Large intestine (tissue), 3 donors: ENCODE measurements around the gene S1PR2. TPM values are rescaled to one million over a fixed set of nuclear protein-coding genes. Genes with fewer than 3 reads are reported as not detected.

Source experiments
- DNase-seq, 2 donors: peaks; one replicate each; pipeline versions ENCODE4 v3.0.0 to v3.0.0-alpha.2; 2013
- H3K27ac ChIP-seq: one replicate; pipeline ENCODE4 v1.5.1; 2013; ENCODE audit warnings: low read length
- H3K27me3 ChIP-seq: 2 replicates; pipeline ENCODE4 v1.6.1; 2013; ENCODE audit warnings: low read length; ENCODE audit not compliant: control insufficient read depth, insufficient read depth
- H3K36me3 ChIP-seq: 2 replicates; pipeline ENCODE4 v1.6.1; 2013; ENCODE audit warnings: low read length; ENCODE audit not compliant: control insufficient read depth, insufficient read depth
- H3K4me1 ChIP-seq: one replicate; pipeline ENCODE4 v1.6.1; 2013; ENCODE audit warnings: low read length; ENCODE audit not compliant: control insufficient read depth, insufficient read depth
- H3K4me3 ChIP-seq: one replicate; pipeline ENCODE4 v1.5.1; 2013; ENCODE audit warnings: low read length
- H3K9me3 ChIP-seq: one replicate; pipeline ENCODE4 v1.6.1; 2013; ENCODE audit warnings: mild to moderate bottlenecking, low read depth, low read length, moderate library complexity; ENCODE audit not compliant: control insufficient read depth
- WGBS: methylation state at CpG from one replicate; pipeline ENCODE4 v1.1.5; 2013; ENCODE audit warnings: low lambda C conversion rate; ENCODE audit not compliant: insufficient coverage; 5-methylcytosine and 5-hydroxymethylcytosine counted together
- polyA plus RNA-seq: library from polyadenylated mRNA; unstranded; fragments of 120-200 nt; gene quantifications from one replicate; pipeline ENCODE4 v1.2.1, GENCODE V29; 2013

S1PR2 gene
- polyA plus RNA-seq, 1 donor: 4.4 TPM

DNA sequence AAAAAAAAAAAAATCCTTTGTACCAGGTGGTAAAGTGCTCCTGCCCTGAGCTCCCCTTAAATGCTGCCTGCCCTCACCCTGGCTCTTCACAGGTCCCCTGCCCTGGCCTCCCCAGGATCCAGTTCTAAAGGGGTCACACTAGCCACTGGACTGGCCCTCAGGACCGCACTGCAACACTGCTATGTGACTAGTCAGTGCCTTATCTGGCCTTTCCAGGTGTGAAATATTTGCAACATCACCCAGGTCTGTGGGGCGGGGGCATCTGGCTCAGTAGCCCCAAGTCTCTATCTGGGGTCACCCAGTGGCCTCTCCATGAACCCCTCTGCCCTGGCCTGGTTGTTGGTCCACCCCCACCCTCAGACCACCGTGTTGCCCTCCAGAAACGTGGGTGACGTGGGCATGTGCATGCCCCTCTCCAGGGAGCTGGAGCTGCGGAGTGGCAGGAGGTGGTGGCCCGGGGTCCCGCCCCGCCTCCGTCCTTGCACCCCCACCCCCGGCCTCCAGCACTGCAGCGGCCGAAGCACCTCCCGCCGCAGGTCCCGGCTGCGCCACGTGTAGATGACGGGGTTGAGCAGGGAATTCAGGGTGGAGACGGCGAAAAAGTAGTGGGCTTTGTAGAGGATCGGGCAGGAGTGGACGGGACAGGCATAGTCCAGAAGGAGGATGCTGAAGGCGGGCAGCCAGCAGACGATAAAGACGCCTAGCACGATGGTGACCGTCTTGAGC, 7.5 kb downstream of the S1PR2 start:
- H3K4me1 ChIP-seq: no peaks in the 10 kb centered on the region
- H3K4me3 ChIP-seq: no peak overlapping the region
- WGBS: no CpG with 5 or more reads among the region's 28 CpGs
- peaks cover 4% of the 10 kb centered on the region for H3K36me3 ChIP-seq
- H3K27me3 ChIP-seq: no peaks in the 10 kb centered on the region
- DNase-seq: no peak
- peaks cover 6% of the 10 kb centered on the region for H3K9me3 ChIP-seq
- H3K27ac ChIP-seq: no peak overlapping the region

DNA sequence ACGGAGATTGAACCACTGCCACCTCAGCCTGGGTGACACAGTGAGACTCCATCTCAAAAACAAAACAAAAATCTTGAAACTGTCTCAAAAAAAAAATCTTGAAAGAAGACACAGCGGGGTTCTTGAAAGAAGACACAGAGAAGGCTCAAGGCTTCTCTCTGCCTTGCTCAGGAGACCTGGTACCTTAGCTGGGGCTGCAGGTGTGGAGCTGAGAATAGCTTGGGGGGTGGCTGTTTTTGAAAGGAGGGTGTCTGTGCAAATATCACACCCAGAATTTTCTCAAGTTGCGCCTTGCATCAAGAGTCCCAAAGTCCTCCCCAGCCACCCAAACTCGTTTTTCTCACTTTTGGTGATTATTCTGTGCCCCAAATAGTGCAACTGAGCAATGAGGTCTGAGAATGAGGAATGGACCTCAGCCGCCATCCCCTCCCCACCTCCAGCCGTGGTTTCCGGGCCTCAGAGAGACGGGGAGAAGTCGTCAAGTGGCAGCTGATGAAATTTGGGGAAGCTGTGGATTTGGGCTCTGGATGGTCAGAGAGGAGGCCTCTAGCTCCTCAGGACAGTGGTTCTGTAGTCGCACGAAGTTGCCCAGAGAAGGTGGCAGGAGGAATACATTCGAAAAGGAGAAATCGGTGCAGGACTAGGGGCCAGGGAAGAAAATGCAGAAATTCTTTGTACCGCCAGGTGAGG, 8.8 kb downstream of the S1PR2 start:
- H3K27me3 ChIP-seq: no peaks in the 10 kb centered on the region
- H3K9me3 ChIP-seq: peaks cover 1% of the 10 kb centered on the region
- WGBS: 87% methylated on average over 3 of the region's 14 CpGs
- DNase-seq: no peak
- no peak overlapping the region for H3K27ac ChIP-seq
- peaks cover 4% of the 10 kb centered on the region for H3K36me3 ChIP-seq
- no peaks in the 10 kb centered on the region for H3K4me1 ChIP-seq
- no peak overlapping the region for H3K4me3 ChIP-seq

DNA sequence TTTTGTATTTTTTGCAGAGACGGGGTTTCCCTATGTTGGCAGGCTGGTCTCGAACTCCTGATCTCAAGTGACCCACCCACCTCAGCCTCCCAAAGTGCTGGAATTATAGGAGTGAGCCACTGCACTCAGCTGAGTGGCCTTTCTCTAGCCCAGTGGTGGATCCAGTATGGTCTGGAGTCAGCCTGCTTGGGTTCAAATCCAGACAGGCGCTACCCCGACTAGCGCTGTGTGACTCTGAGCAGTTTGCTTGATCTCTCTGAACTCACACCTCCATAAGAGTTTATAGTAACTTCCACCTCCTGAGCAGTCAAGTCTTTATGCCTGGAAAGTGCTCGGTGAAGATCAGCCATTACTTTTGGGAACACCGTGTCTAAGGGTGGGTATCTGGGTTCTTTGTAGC, 10.4 kb downstream of the S1PR2 start:
- H3K27ac ChIP-seq: no peak overlapping the region
- H3K4me3 ChIP-seq: no peak overlapping the region
- H3K36me3 ChIP-seq: peaks cover 4% of the 10 kb centered on the region
- no peaks in the 10 kb centered on the region for H3K4me1 ChIP-seq
- DNase-seq: no peak
- WGBS: no CpG with 5 or more reads among the region's 7 CpGs
- no peaks in the 10 kb centered on the region for H3K27me3 ChIP-seq
- no peaks in the 10 kb centered on the region for H3K9me3 ChIP-seq

DNA sequence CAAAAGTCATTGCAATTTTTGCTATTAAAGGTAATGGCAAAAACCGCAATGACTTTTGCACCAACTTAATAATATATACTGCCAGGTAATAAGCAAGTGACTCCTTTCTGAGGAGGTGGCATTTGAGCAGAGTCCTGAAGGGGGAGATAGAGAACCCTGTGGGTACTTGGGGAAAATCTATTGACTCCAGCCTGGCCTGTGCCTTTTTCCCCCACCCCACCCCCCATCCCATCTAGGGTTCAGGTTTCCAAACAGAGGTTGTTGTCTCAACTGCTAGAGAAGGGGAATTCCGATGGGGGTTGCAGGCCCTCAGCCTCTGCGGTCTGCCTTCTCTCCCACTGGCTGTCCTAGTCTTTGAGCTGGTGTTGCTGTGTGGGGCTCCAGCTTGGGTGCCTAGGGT, 11.5 kb downstream of the S1PR2 start:
- H3K27ac ChIP-seq: no peak overlapping the region
- 50% methylated on average over 1 of the region's 3 CpGs for WGBS
- H3K9me3 ChIP-seq: no peaks in the 10 kb centered on the region
- H3K36me3 ChIP-seq: peaks cover 4% of the 10 kb centered on the region
- no peaks in the 10 kb centered on the region for H3K27me3 ChIP-seq
- no peaks in the 10 kb centered on the region for H3K4me1 ChIP-seq
- DNase-seq: no peak
- H3K4me3 ChIP-seq: no peak overlapping the region

DNA sequence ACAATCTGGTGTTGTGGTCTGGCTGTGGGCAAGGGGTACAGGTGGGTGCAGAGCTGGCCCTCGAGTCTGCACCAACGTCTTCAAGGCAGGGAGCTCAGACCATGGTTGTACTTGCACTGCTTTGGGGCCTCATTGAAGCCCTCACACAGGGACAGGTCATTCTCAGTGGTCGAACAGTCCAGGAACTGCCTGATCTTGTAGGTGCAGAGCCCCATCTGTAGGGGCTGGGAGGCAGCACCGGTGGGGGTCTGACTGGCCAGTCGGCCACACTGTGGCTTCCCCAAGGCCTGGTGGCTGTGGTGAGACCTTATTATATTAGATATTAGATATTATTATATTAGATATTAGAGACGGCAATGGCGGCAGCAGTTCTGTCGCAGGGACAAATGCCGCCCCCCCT, 14.0 kb downstream of the S1PR2 start:
- WGBS: no CpG with 5 or more reads among the region's 9 CpGs
- no peak for DNase-seq

DNA sequence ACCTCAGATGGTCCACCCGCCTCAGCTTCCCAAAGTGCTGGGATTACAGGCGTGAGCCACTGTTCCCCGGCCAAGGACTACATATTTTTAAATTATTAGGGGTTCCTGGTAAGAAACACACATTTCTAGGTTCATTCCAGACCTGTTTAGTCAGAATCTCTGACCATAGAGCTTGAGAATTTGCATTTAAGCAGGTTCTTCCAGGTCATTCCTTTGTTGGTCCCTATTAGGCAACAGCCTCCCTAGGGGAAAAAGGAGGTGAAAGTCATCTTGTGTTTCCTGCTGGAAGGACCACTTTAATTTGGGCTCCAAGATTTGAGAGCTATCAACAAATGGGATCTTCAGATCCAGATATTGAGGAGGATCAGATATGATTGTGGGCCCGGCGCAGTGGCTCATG, 16.3 kb downstream of the S1PR2 start:
- Histone ChIP-seq H3K9me3 (no peaks in the 10 kb centered on the region), H3K36me3 (no peaks in the 10 kb centered on the region), H3K4me1 (no peaks in the 10 kb centered on the region), H3K27me3 (no peaks in the 10 kb centered on the region), H3K4me3 (no peak overlapping the region), H3K27ac (no peak overlapping the region)
- WGBS: no CpG with 5 or more reads among the region's 5 CpGs
- DNase-seq: no peak

More for the DNA sequence above, 14.0 kb downstream of the S1PR2 start:
- Histone ChIP-seq H3K4me1 (no peaks in the 10 kb centered on the region), H3K27ac (no peak overlapping the region), H3K9me3 (no peaks in the 10 kb centered on the region), H3K4me3 (no peak overlapping the region), H3K36me3 (no peaks in the 10 kb centered on the region), H3K27me3 (no peaks in the 10 kb centered on the region)

DNA sequence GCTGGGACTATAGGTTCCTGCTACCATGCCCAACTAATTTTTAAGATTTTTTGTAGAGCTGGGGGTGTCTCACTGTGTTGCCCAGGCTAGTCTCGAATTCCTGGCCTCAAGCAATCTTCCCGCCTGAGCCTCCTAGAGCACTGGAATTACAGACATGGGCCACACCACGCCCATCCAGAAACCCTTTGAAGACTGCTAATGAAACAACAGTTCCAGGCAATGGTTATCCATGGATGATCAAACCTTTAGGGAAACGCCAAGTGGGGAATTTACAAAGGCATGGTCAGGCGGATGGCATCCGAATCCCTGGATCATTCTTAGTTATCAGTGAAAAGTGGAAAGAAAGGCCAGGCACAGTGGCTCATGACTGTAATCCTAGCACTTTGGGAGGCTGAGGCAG, 19.4 kb downstream of the S1PR2 start:
- no peak overlapping the region for H3K27ac ChIP-seq
- no peaks in the 10 kb centered on the region for H3K27me3 ChIP-seq
- no peak overlapping the region for H3K4me3 ChIP-seq
- H3K9me3 ChIP-seq: no peaks in the 10 kb centered on the region
- DNase-seq: no peak
- H3K4me1 ChIP-seq: no peaks in the 10 kb centered on the region
- H3K36me3 ChIP-seq: no peaks in the 10 kb centered on the region
- WGBS: 50% methylated on average over 1 of the region's 6 CpGs

DNA sequence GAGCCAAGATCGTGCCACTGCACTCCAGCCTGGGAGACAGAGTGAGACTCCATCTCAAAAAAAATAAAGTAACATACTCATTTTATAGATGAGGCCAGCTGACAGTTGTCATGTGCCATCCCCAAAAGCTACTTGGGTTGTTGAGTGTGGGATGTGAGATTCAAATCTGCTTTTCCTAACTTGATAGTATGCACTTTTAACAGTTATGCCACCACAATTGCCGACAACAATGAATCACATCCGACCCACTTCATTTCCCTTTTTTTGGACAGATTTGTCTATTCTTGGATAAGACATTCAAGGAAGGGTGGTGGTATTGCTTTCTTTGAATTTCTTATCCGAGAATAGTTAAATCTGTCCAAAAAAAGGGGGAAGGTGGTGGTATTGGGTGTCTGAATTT, 20.1 kb downstream of the S1PR2 start:
- Histone ChIP-seq H3K36me3 (no peaks in the 10 kb centered on the region), H3K9me3 (no peaks in the 10 kb centered on the region), H3K27me3 (no peaks in the 10 kb centered on the region), H3K4me3 (no peak overlapping the region), H3K4me1 (no peaks in the 10 kb centered on the region), H3K27ac (no peak overlapping the region)
- DNase-seq: no peak
- 80% methylated on average over 3 of the region's 4 CpGs for WGBS

DNA sequence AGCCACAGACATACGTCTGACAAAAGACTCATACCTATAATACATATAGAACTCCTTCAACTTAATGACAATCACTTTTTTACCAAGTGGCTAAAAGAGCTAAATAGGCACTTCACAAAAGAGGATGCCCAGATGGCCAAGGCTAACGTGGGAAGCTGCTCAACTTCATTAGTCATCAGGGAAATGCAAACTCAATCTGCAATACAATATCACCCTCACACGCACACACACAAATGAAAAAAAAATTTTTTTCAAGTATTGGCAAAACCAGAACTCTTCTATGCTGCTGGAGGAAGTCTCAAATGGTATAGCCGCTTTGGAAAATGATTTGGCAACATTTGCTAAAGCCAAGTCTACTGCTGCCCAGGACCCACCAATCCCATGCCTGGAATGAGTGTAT, 21.8 kb downstream of the S1PR2 start:
- no peak overlapping the region for H3K27ac ChIP-seq
- no peak for DNase-seq
- no peaks in the 10 kb centered on the region for H3K36me3 ChIP-seq
- no peaks in the 10 kb centered on the region for H3K27me3 ChIP-seq
- WGBS: 89% methylated on average over 1 of the region's 4 CpGs
- no peaks in the 10 kb centered on the region for H3K9me3 ChIP-seq
- H3K4me1 ChIP-seq: no peaks in the 10 kb centered on the region
- H3K4me3 ChIP-seq: no peak overlapping the region

DNA sequence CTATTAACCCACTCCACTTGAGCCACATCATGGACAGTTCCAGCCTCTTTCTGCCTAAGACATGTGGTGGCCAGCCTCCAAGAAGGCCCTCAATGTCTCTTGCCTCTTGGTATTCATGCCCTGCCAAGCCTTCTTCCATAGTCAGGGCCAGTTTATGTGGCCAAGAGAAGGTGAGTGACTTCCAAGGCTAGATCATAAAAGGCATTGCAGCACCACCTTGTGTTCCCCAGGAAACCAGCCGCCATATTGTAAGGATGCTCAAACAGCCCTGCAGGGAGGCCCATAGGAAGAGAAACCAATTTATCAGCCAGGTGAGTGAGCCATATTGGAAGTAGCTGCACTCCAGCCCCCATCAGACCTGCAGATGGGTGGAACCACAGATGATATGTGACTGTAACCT, 24.1 kb downstream of the S1PR2 start:
- no peak for DNase-seq
- H3K4me3 ChIP-seq: no peak overlapping the region
- H3K9me3 ChIP-seq: no peaks in the 10 kb centered on the region
- H3K4me1 ChIP-seq: no peaks in the 10 kb centered on the region
- H3K27ac ChIP-seq: no peak overlapping the region
- no peaks in the 10 kb centered on the region for H3K36me3 ChIP-seq
- H3K27me3 ChIP-seq: no peaks in the 10 kb centered on the region
- no CpG with 5 or more reads among the region's 1 CpG for WGBS
